GM19328 (cell line): ENCODE results near the gene UGCG.
"Not testable (repeated sequence)": the region's sequence is repeated elsewhere in the genome, so short reads cannot be mapped to it uniquely, and the experiment has no call there.

ENCODE experiments used
- ATAC-seq: cut with Tn5 transposase; IDR thresholded peaks from one replicate; pipeline ENCODE4 v1.9.1; 2021; ENCODE audit warnings: mild to moderate bottlenecking, moderate library complexity; ENCODE audit not compliant: unreplicated experiment

The UGCG gene

DNA sequence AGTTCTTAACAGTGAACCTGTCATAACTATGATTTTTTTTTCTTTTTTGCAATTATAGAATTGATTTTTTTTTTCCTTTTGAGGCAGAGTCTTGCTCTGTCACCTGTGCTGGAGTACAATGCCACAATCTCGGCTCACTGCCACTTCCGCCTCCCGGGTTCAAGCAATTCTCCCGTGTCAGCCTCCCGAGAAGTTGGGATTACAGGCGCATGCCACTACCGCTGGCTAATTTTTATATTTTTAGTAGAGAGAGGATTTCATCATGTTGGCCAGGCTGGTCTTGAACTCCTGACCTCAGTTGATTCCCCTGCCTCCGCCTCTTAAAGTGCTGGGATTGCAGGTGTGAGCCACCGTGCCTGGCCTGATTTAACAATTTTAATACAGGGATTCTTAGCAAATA is 21.4 kb downstream of the UGCG start:
- ATAC-seq = no peak

DNA sequence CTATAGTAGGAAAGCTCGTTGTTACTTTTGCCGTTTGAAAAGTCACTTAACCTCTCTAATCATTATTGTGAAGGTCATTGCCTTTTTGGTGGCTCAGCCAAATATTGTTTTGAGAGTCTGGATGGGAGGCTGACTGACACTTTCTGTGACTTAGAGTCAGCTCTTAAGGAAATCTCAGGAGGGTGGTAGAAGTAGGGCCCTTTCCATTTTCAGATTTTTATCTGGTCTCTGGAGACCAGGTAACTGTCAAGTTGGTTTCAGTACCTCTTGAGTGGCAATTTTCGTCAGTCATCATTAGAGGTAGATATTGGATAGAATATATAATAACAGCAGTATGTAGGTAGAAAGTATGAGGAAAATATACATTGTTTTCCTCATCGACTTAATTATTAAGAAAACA is 23.3 kb downstream of the UGCG start:
- ATAC-seq = no peak

DNA sequence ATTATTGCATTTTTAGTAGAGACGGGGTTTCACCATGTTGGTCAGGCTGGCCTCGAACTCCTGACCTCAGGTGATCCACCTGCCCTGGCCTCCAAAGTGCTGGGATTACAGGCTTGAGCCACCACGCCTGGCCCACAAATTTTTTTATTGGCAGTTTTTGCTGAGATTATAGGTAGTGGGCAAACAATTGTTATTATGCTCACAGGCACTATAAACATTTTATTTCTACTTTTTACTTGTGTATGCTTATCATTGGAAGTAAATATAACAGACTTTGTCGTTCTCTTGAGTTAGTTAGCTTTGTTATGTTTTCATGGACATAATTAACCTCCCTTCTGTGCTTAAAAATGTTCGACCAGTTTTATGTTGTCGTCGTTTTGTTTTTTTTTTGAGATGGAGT is 23.9 kb downstream of the UGCG start:
- no peak for ATAC-seq

DNA sequence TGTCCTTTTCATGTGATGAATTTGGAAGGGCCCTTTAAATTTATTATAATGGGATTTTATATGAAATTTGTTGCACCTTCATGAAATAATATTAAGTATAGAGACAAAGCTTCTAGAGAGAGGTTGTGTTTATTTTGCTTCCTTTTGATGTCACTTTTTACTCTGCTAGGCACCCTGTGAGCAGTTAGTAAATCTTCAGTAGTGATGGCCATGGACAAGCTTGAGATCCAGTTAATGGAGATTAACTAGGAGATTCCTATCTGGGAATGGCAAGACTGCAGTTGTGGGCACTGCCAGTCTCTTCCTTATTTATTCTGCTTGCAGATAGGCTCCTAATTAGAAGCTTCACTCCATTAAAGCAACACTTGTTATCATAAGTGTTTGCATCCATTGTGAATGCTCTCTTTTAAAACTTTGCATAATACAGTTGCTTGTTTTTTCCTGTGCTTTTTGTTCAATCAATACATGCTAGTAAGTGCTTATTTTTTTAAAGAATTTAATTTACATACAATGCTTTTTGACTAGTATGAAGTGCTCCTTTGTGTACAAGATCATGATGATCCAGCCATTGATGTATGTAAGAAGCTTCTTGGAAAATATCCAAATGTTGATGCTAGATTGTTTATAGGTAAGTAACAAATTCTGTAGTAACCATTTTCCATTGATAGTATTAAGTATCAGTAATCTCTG is 25.9 kb downstream of the UGCG start:
- ATAC-seq = no peak

DNA sequence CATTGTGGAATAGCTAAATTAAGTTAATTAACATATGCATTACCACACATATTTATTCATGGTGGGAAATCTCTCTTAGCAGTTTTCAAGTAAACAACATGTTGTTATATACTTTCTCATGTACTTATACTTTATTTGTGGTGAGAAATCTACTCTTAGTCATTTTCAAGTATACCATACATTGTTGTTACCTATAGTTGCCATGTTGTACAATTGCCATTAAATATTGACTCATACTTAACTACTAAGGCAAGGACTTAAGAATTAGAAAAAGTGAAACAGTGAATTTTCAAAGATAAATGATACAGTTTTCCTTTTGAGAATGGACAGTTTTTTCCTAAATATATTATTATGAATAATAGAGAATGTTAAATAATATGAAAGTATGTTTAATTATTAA is 27.7 kb downstream of the UGCG start:
- ATAC-seq = no peak

DNA sequence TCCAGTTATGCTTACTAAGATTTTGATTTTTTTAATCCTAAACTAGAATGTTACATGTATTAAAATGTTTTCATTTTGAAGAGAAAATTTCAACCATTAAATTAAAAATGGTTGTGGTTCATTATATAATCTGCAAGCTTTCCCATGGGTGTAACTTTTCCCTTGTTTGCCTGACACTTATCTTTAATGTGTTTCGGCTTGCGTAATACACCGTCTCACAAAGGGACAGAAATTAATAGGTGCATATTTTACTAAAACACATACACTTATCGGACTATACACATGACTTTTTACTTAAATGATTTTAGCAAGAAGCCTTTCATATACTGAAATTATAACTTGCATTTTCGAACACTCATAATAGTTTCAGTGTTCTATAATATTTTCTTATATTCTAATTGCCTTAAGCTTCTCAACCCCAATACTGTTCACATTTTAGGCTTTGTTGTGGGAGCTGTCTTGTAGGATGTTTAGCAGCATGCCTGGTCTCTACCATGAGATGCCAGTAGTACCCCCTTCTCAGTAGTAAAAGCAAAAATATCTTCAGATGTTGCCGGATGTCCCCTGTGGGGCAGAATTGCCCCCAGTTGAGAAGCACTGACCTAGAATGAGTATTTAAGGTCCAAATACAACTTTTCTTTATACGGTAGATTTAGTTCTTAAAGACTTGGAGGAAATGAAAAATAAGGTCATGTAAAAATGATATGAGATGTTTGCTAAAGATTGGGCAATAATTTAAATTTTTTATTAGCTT is 28.6 kb downstream of the UGCG start:
- no peak for ATAC-seq

DNA sequence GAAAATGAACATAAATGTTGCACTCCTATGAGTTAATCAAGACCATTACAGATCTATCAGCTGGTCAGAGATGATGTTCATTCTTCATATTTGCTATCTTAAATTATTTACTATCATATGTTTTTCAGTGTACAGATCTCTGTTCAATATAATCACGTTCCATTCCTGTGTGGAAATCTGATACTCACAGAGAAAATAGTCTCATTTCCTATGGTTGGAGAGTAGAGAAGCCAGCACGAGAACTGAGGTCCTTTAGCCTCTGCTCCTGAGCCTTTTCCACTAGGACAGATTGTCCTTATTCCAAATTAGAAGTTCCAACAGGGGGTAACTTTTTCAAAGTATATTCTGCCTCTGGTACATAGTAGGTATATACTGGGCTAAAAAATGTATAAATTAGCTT is 29.2 kb downstream of the UGCG start:
- no peak for ATAC-seq

DNA sequence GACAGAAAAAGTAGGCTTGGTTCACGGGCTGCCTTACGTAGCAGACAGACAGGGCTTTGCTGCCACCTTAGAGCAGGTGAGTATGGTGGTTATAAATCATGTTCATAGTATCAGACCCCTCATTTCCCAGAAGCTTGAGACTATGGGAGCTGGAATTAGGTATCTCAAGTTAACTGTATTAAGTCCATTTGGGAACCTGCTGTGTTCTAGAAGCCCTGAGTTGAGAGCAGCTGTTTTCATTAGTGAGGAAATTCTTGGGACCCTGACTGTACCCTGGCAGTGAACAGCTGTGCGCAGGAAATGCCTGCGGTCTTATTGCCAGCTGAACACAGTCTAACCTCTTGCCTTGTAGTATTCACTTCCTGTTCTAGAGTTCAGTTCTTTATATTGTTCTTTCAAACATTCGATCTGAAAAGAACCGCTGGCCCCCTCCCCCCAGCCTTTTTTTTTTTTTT is 29.8 kb downstream of the UGCG start:
- ATAC-seq = peak; percentile 93

DNA sequence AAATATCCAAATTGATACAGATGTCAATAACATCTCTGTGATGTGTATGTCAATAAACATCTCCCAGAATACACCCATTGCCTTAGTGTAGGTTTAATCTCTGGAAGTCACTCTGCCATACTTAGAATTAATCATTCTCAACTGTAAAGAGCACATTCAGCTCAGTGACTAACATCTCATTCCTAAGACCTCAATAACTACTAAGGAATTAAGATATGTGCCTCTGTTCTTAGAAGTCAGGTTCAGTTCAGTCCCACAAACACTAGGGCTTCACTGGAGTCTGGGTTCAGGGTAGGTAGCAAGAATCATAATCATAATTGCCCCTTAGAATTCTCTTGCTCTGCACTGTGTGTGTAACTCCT is 31.7 kb downstream of the UGCG start:
- ATAC-seq = no peak

DNA sequence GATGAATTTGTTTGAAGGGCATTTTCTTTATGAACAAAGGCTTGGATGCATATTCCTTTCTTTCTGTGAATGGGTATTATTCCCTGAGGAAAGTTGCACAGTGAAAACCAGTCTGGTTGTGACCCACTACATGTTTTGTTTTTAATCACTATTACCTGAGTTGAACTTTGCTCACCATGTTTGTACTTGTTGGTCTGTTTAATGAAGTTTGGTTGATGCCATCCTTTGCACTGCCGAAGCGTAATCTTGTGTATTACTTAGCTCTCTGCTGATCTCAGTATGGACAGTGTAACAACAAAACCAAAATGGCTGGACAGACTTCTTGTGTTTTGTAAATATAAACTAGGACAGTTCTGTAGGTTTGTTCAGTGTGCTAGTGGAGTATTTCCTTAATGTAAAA is 38.1 kb downstream of the UGCG start:
- no peak for ATAC-seq

DNA sequence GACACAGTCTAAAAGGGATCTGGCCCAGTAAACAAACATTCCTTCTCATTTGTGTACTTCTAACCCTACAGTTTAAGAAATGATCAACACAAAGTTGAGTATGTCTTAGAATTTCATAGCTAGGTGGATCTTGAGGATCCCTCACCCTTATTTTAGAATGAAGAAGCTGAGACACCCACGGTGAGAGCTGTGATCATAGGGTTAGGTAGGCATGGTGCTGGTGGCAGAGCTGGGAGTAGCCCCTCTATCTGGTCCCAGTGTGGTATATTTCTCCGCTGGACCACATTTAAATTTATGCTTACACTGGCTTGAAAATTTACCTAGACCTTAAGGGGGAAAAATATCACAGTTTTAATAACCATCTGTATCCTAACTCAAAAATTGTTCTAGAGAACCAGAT is 39.8 kb downstream of the UGCG start:
- ATAC-seq = no peak

DNA sequence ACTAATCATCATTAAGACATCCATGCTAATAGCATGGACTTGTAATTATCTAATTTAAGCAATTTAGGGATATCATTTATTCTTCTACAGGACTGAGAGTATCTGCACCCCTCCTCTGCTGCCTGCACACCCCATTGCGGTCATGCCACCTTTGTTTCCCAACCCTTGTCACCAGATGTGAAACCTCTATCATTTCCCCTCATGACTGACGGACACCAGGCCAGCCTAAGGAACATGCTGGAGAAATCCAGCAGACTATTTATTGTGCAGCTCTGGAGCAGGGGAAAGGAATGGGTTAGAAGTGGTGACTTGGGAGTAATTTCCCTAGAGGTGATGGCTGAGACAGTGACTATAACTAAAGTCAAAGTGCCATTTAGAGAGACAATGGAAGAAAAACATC is 40.7 kb downstream of the UGCG start:
- ATAC-seq = no peak

DNA sequence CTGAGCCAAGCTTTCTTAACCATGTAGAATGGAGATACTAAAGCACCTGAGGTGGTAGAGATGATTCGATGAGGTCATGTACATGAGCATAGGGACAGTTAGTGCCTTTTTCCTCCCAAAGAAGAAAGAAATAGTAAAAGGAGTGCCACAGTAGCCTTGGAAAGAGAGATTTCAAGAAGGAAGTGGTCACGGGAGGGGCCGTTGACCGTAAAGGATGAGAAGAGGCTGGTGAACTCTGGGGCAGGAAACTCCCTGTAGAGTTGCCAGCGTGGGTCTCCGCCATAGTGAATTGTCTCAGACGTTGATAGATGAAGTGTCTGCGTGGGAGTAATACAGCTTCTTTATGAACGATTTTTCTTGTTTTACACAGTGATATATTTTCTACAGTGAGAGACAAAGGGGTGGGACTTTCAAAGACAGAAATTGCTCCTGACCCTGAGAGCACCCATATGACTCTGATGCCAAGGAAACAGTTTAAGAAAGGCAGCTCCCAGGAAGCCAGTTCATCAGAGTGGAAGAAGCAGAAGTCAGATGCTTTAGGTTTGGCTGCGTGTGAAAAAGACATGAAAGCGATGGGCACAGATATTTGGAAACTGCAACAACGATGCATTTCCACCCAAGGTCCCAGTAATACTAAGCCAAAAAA is 41.3 kb downstream of the UGCG start:
- no peak for ATAC-seq

DNA sequence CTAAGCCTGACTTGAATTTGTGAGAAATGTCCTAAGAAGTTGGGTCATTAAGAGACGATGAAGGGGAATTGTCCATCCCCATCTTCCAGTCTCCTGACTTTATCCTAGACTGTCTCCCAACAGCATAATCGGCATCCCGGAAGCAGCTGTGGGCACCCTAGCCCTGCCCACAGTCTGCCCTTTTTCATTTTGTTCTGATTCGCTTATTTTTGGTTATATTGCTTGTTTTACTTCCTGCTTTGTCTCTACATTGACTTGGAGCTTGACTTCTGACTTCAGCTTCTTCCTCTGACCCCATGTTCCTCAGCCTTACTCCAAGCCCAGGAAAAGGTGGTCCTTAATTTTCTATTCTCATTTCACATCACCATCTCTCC is 41.8 kb downstream of the UGCG start:
- ATAC-seq = no peak

DNA sequence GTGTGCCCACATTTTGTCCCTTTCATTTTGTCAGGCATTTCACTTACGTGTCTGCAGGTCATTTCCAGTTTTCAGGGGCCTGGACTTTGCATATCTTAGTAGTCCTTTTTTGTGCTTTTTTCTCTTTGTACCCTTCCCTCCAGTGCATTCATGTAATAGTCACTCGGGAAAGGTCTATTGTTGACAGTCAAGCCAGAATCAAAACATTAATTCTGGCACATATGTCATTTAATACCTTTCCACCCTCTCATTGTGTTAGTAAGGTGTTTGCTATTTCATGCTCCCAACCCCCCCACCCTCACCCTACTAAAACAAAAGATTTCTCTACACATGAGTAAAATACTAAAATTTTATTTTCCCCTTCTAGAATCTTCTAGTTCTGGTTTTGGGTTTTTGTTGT is 42.7 kb downstream of the UGCG start:
- no peak for ATAC-seq

DNA sequence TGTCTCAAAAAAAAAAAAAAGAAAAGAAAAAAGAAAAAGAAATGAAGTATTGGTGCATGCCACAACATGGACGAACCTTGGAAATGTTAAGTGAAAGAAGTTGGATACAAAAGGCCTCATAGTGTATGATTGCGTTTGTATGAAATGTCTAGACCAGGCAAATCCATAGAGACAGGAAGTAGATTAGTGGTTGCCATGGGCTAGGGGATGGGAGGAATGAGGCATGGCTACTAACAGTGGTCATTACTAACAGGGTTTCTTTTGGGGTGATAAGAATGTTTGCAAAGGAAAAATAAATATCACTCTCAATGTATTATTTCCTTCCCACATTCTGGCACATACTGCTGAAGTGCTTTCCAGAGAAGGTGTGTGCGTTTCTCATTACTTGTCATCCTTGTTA is 44.1 kb downstream of the UGCG start:
- no peak for ATAC-seq

DNA sequence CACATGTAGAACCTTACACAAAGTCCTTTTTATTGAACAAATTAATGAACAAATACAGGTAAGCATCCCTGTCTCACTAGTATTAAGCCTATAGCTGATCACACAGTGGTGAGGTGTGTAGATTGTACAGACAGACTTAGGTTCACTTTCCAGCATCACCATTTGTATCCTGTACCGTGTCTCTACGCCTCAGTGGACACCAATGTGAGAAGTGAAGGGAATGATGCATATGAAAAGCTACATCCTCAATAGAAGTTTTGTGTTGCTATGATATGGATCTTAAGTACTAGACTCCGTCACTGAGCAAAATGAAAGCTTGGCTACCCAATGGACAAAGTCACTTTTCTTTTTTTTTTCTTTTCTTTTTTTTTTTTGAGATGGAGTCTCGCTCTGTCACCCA is 46.6 kb downstream of the UGCG start:
- no peak for ATAC-seq

DNA sequence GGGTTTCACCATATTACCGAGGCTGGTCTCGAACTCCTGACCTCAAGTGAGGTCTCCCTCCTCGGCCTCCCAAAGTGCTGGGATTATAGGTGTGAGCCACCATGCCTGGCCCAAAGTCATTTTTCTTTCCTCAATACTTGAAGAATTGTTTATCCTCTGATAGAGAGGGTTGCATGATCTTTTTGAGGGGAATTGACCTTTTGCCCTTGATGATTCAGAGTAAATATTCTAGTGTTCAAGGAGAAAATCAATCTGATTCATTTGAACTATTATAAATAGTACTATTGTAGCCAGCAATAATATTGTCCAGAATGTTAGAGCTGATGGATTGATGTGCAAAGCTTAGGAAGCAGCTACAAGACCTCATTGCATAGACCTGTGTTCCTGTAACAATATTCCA is 47.1 kb downstream of the UGCG start:
- ATAC-seq = no peak

DNA sequence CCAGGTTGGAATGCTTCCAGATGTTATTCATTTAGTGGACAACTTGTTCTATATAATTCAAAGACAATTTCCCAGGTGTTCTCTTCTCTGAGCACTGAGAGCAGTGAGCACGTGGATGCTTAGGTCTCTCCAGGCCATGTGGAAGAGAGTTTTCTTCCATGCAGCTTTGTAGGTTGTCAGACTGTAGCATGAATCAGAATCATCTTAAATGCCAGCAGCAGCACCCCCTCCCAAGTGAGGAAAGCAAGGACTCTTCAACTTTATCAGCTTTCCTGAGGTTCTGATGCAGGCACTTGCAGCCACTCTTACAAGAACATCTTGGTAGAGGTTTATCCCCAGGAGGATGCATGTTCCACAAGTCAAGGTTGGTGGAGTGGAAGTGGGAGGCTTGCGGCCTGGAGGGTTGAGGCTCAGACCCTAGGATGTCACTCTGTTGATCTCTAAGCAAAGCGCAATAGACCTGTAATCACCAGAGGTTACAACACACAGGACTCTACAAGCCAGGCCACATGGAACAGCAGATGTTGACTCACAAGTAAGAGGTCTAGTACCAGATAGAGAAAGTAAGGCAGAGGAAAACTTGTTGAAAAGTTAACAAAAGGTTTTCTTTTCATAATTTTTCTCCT is 47.7 kb downstream of the UGCG start:
- ATAC-seq = no peak

DNA sequence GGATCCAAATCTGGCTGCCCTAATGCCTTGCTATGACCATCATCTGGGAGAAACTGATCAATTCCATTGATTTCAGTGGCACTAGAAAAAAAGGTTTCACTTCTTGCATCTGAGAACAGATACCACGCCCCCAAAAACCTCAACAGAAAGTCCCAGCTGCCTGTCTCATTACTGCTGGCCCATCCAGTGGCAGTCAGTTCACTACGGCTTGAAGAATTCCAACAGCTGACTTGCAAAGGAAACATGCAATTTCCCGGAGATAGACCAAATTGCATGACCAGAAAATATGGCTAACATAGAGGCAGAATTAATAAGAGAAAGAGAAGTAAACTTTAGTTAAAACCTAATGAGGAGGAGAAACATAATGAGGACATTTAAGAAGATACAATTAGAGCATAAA is 48.6 kb downstream of the UGCG start:
- peak; percentile 72 for ATAC-seq

DNA sequence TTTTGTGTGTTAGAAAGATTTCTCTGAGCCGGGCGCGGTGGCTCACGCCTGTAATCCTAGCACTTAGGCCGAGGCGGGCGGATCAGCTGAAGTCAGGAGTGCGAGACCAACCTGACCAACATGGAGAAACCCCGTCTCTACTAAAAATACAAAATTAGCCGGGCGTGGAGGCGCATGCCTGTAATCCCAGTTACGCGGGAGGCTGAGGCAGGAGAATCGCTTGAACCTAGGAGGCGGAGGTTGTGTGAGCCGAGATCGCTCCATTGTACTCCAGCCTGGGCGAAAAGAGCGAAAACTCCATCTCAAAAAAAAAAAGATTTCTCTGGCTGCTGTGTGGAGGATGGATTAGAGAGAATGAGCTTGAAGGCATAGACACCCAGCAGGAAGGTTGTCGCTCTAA is 51.5 kb downstream of the UGCG start:
- not testable (repeated sequence) for ATAC-seq

DNA sequence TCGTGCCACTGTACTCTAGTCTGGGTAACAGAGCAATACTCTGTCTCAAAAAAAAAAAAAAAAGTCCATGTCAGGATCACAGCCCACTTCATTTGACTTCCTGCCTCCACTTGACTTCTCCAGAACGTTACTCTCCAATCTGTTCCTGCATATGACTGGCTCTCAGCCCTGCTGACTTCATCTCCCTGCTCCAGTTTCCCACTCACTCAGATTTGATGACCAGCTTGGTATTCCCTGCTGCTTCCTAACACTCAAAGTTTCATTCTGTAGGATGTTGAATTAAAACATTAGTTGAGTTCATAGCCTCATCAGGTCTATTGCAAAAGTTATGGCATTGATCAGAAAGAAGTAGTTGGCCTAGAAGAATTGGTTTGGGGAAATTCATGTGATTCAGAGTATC is 52.3 kb downstream of the UGCG start:
- no peak for ATAC-seq
